ENCODE results near the gene NNT. TPM values are rescaled to one million over a fixed set of nuclear protein-coding genes. Genes with fewer than 3 reads are reported as not detected.

Gene NNT
- total RNA-seq, 1 donor from 2014 or later, result 32.9 TPM

GRCh38 chr5:43753069-43753468 lies 150.1 kb downstream of the NNT start:
- FAIRE-seq, result no peak
- Histone ChIP-seq H3K27me3 (ENCODE audit: control insufficient read depth, insufficient read depth, low read length) (no peaks in the 10 kb centered on the region), H3K36me3 (ENCODE audit: control insufficient read depth, insufficient read depth, low read length) (no peaks in the 10 kb centered on the region), H3K4me3 (ENCODE audit: low read depth, low read length) (no peak overlapping the region)
- DNase-seq (ENCODE audit: low read depth), result no peak
- no peak for TF ChIP-seq CTCF (IDR thresholded peaks at IDR 0.05; ENCODE audit: insufficient read depth, low read length, severe bottlenecking)

Other genes with a start within 250 kb of the NNT start
- gene CCL28, start 190.8 kb upstream of the NNT start, total RNA-seq, result 1.0 and 1.6 TPM in 2 replicates
- gene TMEM267, start 119.3 kb upstream of the NNT start, total RNA-seq, result 12.4 and 30.6 TPM in 2 replicates
- 0.53 and 1.3 TPM in 2 replicates for gene C5orf34, start 88.0 kb upstream of the NNT start, total RNA-seq
- gene PAIP1, start 46.1 kb upstream of the NNT start, total RNA-seq, result 92.8 and 136 TPM in 2 replicates

Data from bronchial epithelial cell (primary cell).